RWPE2 (cell line): ENCODE data around the gene CLMN.
A peak's percentile ranks its signal among the peaks of the same experiment; 100 is the strongest.

Source experiments
- ATAC-seq: fragments of 200-7000 bp; cut with Tn5 transposase; 3 replicates; pipeline ENCODE4 v1.9.1; 2021; ENCODE audit warnings: low read depth
- DNase-seq: peaks from one replicate; pipeline ENCODE4 v3.0.0-alpha.2; 2020; ENCODE audit warnings: low spot score
- H3K27ac ChIP-seq: fragments of 450-650 bp; 2 replicates; pipeline ENCODE4 v1.5.1; 2017; ENCODE audit warnings: mild to moderate bottlenecking; ENCODE audit not compliant: poor library complexity, severe bottlenecking
- H3K27me3 ChIP-seq: fragments of 250-450 bp; sonication (Bioruptor Pico); 2 replicates; pipeline ENCODE4 v1.5.1; 2021; ENCODE audit warnings: mild to moderate bottlenecking, moderate library complexity; ENCODE audit not compliant: insufficient read depth, poor library complexity, severe bottlenecking
- H3K36me3 ChIP-seq: fragments of 250-450 bp; sonication (Bioruptor Pico); 2 replicates; pipeline ENCODE4 v1.5.1; 2020; ENCODE audit warnings: low read depth, mild to moderate bottlenecking, moderate library complexity
- H3K4me1 ChIP-seq: fragments of 250-450 bp; sonication (Bioruptor Pico); 2 replicates; pipeline ENCODE4 v1.5.1; 2021; ENCODE audit warnings: mild to moderate bottlenecking, moderate library complexity; ENCODE audit not compliant: insufficient read depth, poor library complexity, severe bottlenecking
- H3K4me3 ChIP-seq: fragments of 250-450 bp; sonication (Bioruptor Pico); 2 replicates; pipeline ENCODE4 v1.5.1; 2021; ENCODE audit warnings: mild to moderate bottlenecking, moderate library complexity; ENCODE audit not compliant: severe bottlenecking
- H3K9me3 ChIP-seq: fragments of 250-450 bp; sonication (Bioruptor Pico); 2 replicates; pipeline ENCODE4 v1.5.1; 2021; ENCODE audit warnings: mild to moderate bottlenecking, moderate library complexity; ENCODE audit not compliant: severe bottlenecking
- CTCF ChIP-seq: fragments of 450-650 bp; IDR thresholded peaks from one replicate; pipeline ENCODE4 v1.5.1; 2017; ENCODE audit warnings: mild to moderate bottlenecking, moderate library complexity; ENCODE audit not compliant: poor library complexity, severe bottlenecking

Gene CLMN

GRCh38 chr14:95301527-95302187, 18.1 kb downstream of the CLMN start:
- H3K36me3 ChIP-seq: no peaks in the 10 kb centered on the region

GRCh38 chr14:95300697-95301526, 18.8 kb downstream of the CLMN start:
- no peak overlapping the region for H3K4me3 ChIP-seq
- no peaks in the 10 kb centered on the region for H3K27me3 ChIP-seq
- peak; percentile 38 for DNase-seq
- no peaks in the 10 kb centered on the region for H3K36me3 ChIP-seq
- no peaks in the 10 kb centered on the region for H3K4me1 ChIP-seq
- H3K27ac ChIP-seq: no peak overlapping the region
- no peak for TF ChIP-seq CTCF
- ATAC-seq: no peak
- H3K9me3 ChIP-seq: no peaks in the 10 kb centered on the region

More at GRCh38 chr14:95301527-95302187, 18.1 kb downstream of the CLMN start:
- Histone ChIP-seq H3K4me1 (no peaks in the 10 kb centered on the region), H3K27ac (no peak overlapping the region), H3K4me3 (no peak overlapping the region), H3K27me3 (no peaks in the 10 kb centered on the region), H3K9me3 (no peaks in the 10 kb centered on the region)
- no peak for TF ChIP-seq CTCF
- ATAC-seq (no peak), DNase-seq (no peak)

- no peaks in the 10 kb centered on the region for H3K27me3 ChIP-seq
- no peaks in the 10 kb centered on the region for H3K9me3 ChIP-seq
- H3K36me3 ChIP-seq: no peaks in the 10 kb centered on the region
- ATAC-seq (no peak), DNase-seq (peak; percentile 12)
- H3K27ac ChIP-seq: no peak overlapping the region
- peaks cover under 1% of the 10 kb centered on the region for H3K4me1 ChIP-seq
- TF ChIP-seq CTCF: no peak
- H3K4me3 ChIP-seq: no peak overlapping the region
Observed at GRCh38 chr14:95300002-95300696, 19.6 kb downstream of the CLMN start.

GRCh38 chr14:95299271-95299670, 20.4 kb downstream of the CLMN start:
- Histone ChIP-seq H3K27me3 (no peaks in the 10 kb centered on the region), H3K27ac (no peak overlapping the region), H3K4me1 (peaks cover 4% of the 10 kb centered on the region), H3K9me3 (no peaks in the 10 kb centered on the region), H3K36me3 (no peaks in the 10 kb centered on the region), H3K4me3 (no peak overlapping the region)
- no peak for ATAC-seq
- TF ChIP-seq CTCF: no peak
- DNase-seq: peak; percentile 49
